WTC11 (cell line): Measurements from ENCODE around the gene LARGE1.

ENCODE experiments used
- GRHL2 ChIP-seq: fragments of 250-450 bp; sonication (Bioruptor Pico); IDR thresholded peaks from 2 replicates; pipeline ENCODE4 v1.8.0; 2022; ENCODE audit warnings: mild to moderate bottlenecking, moderate library complexity; ENCODE audit not compliant: insufficient replicate concordance, severe bottlenecking
- TF ChIP-seq, protein P1 (sequence below): fragments of 200-600 bp; IDR thresholded peaks from 2 replicates; pipeline ENCODE4 v1.8.0; 2022; ENCODE audit warnings: antibody characterized with exemption
- TF ChIP-seq, protein P2 (sequence below): fragments of 250-450 bp; sonication (Bioruptor Pico); IDR thresholded peaks from 2 replicates; pipeline ENCODE4 v1.9.0; 2021; ENCODE audit warnings: mild to moderate bottlenecking

DNA sequence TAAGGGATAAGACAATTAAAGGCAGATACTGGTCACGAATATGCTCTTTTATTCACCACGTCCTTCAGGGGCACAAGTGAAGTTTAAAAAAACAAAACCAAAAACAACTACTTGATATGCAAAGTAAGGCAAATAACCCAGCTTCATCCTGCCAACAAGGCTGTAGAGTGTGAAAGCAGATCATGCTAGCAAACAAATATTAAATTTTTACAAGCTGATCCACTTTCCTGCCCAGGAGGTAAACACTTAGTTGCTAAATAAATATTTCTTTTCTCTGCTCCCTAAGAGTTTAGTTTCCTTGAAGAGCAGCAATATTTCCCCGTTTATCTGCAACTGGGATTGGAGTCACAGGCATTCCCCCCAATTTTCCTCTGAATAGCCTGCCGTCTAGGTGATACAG is 300.2 kb downstream of the LARGE1 start:
- TF ChIP-seq GRHL2 (CRISPR knock-in tag), result no peak
- TF ChIP-seq, protein P1, sequence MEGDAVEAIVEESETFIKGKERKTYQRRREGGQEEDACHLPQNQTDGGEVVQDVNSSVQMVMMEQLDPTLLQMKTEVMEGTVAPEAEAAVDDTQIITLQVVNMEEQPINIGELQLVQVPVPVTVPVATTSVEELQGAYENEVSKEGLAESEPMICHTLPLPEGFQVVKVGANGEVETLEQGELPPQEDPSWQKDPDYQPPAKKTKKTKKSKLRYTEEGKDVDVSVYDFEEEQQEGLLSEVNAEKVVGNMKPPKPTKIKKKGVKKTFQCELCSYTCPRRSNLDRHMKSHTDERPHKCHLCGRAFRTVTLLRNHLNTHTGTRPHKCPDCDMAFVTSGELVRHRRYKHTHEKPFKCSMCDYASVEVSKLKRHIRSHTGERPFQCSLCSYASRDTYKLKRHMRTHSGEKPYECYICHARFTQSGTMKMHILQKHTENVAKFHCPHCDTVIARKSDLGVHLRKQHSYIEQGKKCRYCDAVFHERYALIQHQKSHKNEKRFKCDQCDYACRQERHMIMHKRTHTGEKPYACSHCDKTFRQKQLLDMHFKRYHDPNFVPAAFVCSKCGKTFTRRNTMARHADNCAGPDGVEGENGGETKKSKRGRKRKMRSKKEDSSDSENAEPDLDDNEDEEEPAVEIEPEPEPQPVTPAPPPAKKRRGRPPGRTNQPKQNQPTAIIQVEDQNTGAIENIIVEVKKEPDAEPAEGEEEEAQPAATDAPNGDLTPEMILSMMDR, result no peak
- TF ChIP-seq, protein P2, sequence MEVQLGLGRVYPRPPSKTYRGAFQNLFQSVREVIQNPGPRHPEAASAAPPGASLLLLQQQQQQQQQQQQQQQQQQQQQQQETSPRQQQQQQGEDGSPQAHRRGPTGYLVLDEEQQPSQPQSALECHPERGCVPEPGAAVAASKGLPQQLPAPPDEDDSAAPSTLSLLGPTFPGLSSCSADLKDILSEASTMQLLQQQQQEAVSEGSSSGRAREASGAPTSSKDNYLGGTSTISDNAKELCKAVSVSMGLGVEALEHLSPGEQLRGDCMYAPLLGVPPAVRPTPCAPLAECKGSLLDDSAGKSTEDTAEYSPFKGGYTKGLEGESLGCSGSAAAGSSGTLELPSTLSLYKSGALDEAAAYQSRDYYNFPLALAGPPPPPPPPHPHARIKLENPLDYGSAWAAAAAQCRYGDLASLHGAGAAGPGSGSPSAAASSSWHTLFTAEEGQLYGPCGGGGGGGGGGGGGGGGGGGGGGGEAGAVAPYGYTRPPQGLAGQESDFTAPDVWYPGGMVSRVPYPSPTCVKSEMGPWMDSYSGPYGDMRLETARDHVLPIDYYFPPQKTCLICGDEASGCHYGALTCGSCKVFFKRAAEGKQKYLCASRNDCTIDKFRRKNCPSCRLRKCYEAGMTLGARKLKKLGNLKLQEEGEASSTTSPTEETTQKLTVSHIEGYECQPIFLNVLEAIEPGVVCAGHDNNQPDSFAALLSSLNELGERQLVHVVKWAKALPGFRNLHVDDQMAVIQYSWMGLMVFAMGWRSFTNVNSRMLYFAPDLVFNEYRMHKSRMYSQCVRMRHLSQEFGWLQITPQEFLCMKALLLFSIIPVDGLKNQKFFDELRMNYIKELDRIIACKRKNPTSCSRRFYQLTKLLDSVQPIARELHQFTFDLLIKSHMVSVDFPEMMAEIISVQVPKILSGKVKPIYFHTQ (CRISPR knock-in tag), result no peak
